ENCODE data around the gene GRP. TPM values are rescaled to one million over a fixed set of nuclear protein-coding genes. Genes with fewer than 3 reads are reported as not detected.

GRP gene
- total RNA-seq (ENCODE audit: low replicate concordance): 1.2 and 3.0 TPM in 2 replicates
- long read RNA-seq, partial matches to known transcripts: 0 of 3 reads
- long read RNA-seq, other reads (novel, unspliced or antisense): 0 of 3 reads

DNA sequence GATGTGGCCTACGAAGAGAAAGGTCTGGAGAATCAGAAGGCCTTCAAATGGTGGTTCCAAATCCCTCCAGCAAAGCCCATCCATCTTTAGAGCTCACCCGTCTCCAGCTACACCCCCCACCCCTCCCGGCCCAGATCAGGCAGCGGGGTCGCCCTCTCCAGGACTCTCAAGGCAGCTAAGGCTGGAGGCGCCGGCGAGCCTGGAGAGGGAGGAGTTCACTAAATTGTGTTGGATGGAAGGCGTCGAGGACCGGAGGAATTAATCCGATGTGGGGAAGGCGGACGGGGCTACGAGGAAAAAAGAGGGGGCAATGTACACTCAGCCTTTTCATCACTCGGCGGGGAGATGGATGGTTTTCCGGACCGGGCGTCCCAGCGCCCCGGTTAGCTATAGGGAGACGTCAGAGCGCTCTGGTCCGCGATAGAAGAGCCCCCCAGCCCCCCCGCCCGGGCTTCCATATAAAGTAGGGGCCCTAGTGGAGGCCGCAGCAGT lies at the start of gene GRP:
TSS of gene GRP (plus strand) at position 487 of the 492 bp plus-strand sequence. CDS start 108 bp downstream, outside the sequence.
- TF ChIP-seq, protein P1, sequence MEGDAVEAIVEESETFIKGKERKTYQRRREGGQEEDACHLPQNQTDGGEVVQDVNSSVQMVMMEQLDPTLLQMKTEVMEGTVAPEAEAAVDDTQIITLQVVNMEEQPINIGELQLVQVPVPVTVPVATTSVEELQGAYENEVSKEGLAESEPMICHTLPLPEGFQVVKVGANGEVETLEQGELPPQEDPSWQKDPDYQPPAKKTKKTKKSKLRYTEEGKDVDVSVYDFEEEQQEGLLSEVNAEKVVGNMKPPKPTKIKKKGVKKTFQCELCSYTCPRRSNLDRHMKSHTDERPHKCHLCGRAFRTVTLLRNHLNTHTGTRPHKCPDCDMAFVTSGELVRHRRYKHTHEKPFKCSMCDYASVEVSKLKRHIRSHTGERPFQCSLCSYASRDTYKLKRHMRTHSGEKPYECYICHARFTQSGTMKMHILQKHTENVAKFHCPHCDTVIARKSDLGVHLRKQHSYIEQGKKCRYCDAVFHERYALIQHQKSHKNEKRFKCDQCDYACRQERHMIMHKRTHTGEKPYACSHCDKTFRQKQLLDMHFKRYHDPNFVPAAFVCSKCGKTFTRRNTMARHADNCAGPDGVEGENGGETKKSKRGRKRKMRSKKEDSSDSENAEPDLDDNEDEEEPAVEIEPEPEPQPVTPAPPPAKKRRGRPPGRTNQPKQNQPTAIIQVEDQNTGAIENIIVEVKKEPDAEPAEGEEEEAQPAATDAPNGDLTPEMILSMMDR (conservative IDR thresholded peaks at IDR 0.05): peak; percentile 47
- Mint-ChIP-seq H3K4me1 (ENCODE audit: unreplicated experiment) (peaks cover 13% of the 10 kb centered on the region), H3K9me3 (no peaks in the 10 kb centered on the region), H3K27me3 (peaks cover 97% of the 10 kb centered on the region), H3K27ac (no peak within 1 kb of the TSS), H3K36me3 (no peaks in the 10 kb centered on the region), H3K4me3 (peak within 1 kb of the TSS; percentile 86)
- no peak for DNase-seq (ENCODE audit: extremely low spot score, unreplicated experiment)

DNA sequence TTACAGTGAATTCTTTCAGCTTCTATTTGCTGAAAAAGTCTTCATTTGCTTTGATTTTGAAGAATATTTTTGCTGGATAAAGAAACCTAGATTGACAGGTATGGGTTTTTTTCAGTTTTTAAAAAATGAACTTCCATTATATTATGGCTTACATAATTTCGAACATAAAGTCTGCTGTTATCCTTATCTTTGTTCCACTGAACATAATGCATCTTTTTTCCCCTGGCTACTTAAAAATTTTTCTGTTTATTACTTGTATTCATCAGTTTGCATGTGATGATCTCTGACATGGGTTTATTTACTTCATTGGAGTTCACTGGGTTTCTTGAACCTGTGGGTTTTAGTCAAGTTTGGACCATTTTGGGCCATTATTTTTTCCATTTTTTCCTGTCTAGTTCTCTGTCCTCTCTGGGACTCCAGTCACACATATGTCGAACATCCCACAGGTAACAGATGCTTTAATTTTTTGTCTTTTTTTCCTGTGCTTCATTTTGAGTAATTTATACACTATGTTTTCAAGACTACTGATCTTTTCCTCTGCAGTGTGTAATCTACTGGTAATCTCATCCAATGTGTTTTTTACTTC lies 47.2 kb upstream of the GRP start:
- H3K4me1 Mint-ChIP-seq (ENCODE audit: unreplicated experiment): no peaks in the 10 kb centered on the region
- peaks cover 4% of the 10 kb centered on the region for H3K9me3 Mint-ChIP-seq
- TF ChIP-seq, protein P1 (conservative IDR thresholded peaks at IDR 0.05): no peak
- no peaks in the 10 kb centered on the region for H3K27me3 Mint-ChIP-seq
- H3K4me3 Mint-ChIP-seq: no peak overlapping the region
- no peak for DNase-seq (ENCODE audit: extremely low spot score, unreplicated experiment)
- H3K36me3 Mint-ChIP-seq: no peaks in the 10 kb centered on the region
- no peak overlapping the region for H3K27ac Mint-ChIP-seq

DNA sequence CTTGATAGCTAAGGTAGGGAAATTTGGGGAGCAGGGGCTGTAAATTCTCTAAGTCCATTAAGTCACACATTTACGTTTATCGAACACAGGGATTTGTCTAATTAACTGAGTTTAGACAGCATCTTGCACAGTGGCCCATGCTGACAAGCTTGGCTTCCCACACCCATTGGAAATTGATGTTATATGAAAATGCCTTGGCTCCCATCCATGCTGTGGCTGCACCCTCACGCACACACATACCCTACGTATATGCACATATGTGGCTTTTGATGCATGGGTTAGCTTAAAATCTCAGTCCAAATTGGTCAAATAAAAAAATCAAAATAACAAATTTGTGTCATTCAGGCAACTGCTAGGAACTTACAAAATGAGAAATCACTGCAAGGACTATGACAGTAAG lies 42.5 kb upstream of the GRP start:
- Mint-ChIP-seq H3K4me1 (ENCODE audit: unreplicated experiment) (no peaks in the 10 kb centered on the region), H3K27me3 (no peaks in the 10 kb centered on the region), H3K27ac (peak overlapping the region; percentile 1), H3K9me3 (no peaks in the 10 kb centered on the region), H3K36me3 (no peaks in the 10 kb centered on the region), H3K4me3 (no peak overlapping the region)
- DNase-seq (ENCODE audit: extremely low spot score, unreplicated experiment): no peak
- TF ChIP-seq, protein P1 (conservative IDR thresholded peaks at IDR 0.05): no peak

DNA sequence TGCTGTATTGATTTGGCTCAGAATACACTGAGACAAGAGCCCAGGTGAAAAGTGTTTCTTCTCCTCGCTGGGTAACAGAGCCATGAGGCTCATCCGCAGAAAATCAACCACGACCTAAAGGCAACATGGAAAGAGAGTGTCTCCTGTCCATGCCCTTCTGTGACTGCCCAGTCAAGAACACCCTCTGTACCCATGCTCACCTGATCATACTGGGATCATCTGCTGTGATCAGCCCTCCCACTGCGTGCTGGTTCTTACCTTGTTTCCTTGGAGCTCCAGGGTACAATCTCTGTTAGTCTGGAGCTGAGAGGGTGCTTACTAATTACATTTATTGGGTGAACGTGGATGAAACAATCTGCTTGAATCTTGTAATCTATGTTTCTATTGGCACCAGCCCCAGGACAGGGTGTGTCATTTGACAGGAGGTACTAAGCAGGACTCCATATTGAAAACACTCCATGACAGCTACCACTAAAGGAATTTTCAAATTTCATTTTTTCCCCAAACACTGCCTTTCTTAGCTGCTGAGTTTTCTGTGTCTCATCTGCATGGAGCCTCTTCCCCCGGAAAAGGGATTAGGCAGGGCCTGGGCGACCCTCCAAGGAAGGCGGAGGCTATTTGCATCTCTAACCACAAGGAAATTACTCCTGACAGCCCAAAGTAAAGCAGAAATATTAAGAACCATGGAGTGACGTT lies 39.7 kb upstream of the GRP start:
- H3K36me3 Mint-ChIP-seq: no peaks in the 10 kb centered on the region
- no peaks in the 10 kb centered on the region for H3K9me3 Mint-ChIP-seq
- TF ChIP-seq, protein P1 (conservative IDR thresholded peaks at IDR 0.05): no peak
- peaks cover 5% of the 10 kb centered on the region for H3K27me3 Mint-ChIP-seq
- no peak overlapping the region for H3K4me3 Mint-ChIP-seq
- no peak overlapping the region for H3K27ac Mint-ChIP-seq
- no peak for DNase-seq (ENCODE audit: extremely low spot score, unreplicated experiment)
- H3K4me1 Mint-ChIP-seq (ENCODE audit: unreplicated experiment): no peaks in the 10 kb centered on the region

DNA sequence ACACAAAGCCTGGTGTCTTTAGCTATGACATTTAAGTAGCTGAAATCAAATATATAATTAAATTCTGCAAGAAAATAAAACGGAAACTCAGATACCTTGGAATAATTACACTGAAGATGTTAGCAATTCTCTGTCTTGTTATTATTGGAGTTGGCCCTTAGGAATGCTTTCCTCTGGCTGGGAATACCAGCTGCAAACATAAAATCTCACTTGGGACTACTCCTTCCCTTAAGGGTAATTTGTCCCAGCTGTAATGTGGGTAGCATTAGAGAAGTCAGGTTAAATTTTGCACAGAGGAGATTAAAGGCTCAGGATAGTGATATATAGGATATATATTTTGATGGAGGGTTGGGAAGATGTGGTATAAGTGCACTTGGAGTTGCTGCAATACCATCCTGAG lies 37.3 kb upstream of the GRP start:
- Mint-ChIP-seq H3K4me1 (ENCODE audit: unreplicated experiment) (no peaks in the 10 kb centered on the region), H3K4me3 (no peak overlapping the region), H3K27me3 (peaks cover 5% of the 10 kb centered on the region), H3K9me3 (no peaks in the 10 kb centered on the region), H3K27ac (no peak overlapping the region), H3K36me3 (no peaks in the 10 kb centered on the region)
- TF ChIP-seq, protein P1 (conservative IDR thresholded peaks at IDR 0.05): no peak
- DNase-seq (ENCODE audit: extremely low spot score, unreplicated experiment): no peak
